ENCODE measurements around the gene BRICD5.
"Not testable (repeated sequence)": the region's sequence is repeated elsewhere in the genome, so short reads cannot be mapped to it uniquely, and the experiment has no call there.

Gene BRICD5

GRCh38 chr16:2210386-2211365 is at the start of gene BRICD5:
BRICD5 (minus strand) TSS chr16:2210863; CDS start chr16:2210833, 30 bp downstream.
- H3K4me3 ChIP-seq (ENCODE audit: low read depth, low read length) = no peak within 1 kb of the TSS
- no peak for DNase-seq (ENCODE audit: low read depth)
- TF ChIP-seq, protein P1, sequence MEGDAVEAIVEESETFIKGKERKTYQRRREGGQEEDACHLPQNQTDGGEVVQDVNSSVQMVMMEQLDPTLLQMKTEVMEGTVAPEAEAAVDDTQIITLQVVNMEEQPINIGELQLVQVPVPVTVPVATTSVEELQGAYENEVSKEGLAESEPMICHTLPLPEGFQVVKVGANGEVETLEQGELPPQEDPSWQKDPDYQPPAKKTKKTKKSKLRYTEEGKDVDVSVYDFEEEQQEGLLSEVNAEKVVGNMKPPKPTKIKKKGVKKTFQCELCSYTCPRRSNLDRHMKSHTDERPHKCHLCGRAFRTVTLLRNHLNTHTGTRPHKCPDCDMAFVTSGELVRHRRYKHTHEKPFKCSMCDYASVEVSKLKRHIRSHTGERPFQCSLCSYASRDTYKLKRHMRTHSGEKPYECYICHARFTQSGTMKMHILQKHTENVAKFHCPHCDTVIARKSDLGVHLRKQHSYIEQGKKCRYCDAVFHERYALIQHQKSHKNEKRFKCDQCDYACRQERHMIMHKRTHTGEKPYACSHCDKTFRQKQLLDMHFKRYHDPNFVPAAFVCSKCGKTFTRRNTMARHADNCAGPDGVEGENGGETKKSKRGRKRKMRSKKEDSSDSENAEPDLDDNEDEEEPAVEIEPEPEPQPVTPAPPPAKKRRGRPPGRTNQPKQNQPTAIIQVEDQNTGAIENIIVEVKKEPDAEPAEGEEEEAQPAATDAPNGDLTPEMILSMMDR (IDR thresholded peaks at IDR 0.05; ENCODE audit: insufficient read depth, low read depth, low read length, missing control alignments) = no peak

- TF ChIP-seq, protein P1 (IDR thresholded peaks at IDR 0.05; ENCODE audit: insufficient read depth, low read depth, low read length, missing control alignments) = no peak
- no peak overlapping the region for H3K4me3 ChIP-seq (ENCODE audit: low read depth, low read length)
- DNase-seq (ENCODE audit: low read depth) = no peak
Observed at GRCh38 chr16:2260250-2260649, 49.6 kb upstream of the BRICD5 start.

DNA sequence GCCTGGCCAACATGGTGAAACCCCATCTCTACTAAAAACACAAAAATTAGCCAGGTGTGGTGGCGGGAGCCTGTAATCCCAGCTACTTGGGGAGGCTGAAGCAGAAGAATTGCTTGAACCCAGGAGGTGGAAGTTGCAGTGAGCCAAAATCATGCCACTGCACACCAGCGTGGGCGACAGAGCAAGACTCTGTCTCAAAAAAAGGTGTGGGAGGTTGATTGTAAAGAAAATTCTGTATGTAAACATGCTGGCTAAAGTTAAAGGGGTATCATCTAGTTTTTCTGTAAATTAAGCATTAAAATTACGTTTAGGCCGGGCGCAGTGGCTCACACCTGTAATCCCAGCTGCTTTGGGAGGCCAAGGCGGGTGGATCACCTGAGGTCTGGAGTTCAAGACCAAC is 47.9 kb upstream of the BRICD5 start:
- not testable (repeated sequence) for H3K4me3 ChIP-seq (ENCODE audit: low read depth, low read length); DNase-seq (ENCODE audit: low read depth)

DNA sequence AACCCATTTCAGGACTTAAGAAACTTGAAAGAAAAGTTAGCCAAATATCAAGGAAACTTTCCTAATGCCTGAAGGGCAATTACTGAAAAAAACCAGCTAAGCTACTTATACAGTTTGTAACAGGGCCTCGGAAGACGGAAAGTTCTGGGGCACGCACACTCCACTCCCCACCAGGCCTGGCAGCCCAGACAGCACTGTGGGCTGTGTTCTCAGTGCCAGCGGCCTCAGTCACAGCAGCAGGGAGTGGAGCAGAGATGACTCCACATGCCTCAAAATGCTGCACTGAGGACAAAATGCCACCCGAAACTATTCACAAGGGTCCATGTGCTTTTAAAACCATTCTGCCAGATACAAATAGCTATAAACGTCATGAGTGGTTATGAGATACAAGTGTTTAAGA is 47.1 kb upstream of the BRICD5 start:
- no peak for DNase-seq (ENCODE audit: low read depth)
- TF ChIP-seq, protein P1 (IDR thresholded peaks at IDR 0.05; ENCODE audit: insufficient read depth, low read depth, low read length, missing control alignments) = no peak
- H3K4me3 ChIP-seq (ENCODE audit: low read depth, low read length) = no peak overlapping the region

DNA sequence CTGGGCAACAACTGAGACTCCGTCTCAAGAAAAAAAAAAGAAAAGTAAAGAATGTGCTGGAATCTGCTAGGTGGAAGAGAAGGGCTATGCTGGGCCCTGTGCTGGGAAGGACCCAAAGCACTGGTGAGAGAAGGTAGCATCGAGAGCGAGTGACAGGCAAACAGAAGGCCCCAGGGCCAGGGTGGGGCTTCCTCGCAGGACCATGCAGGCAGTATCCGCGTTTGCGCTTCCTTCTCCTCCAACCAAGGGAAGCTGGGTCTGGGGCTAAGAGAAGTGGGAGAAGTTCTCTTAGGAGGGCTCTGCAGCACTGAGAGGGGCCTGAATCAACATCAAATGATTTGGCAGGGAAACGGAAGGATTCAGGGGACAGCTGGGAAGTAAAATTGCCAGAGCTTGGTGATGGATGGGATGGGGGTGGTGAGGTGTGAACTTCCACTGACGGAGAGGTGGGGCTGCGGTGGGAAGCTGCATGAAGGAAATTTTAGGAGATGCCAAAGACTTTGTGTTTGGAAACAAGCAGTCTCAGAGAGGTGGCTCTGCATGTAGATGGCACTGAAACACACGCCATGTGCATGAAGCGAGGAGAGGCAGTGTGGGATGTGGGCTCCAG is 46.0 kb upstream of the BRICD5 start:
- H3K4me3 ChIP-seq (ENCODE audit: low read depth, low read length) = no peak overlapping the region
- TF ChIP-seq, protein P1 (IDR thresholded peaks at IDR 0.05; ENCODE audit: insufficient read depth, low read depth, low read length, missing control alignments) = no peak
- DNase-seq (ENCODE audit: low read depth) = no peak

- DNase-seq (ENCODE audit: low read depth) = no peak
- no peak overlapping the region for H3K4me3 ChIP-seq (ENCODE audit: low read depth, low read length)
- TF ChIP-seq, protein P1 (IDR thresholded peaks at IDR 0.05; ENCODE audit: insufficient read depth, low read depth, low read length, missing control alignments) = no peak
Observed at GRCh38 chr16:2253293-2253692, 42.6 kb upstream of the BRICD5 start.

GRCh38 chr16:2252806-2253148 is 42.1 kb upstream of the BRICD5 start:
- no peak for DNase-seq (ENCODE audit: low read depth)
- TF ChIP-seq, protein P1 (IDR thresholded peaks at IDR 0.05; ENCODE audit: insufficient read depth, low read depth, low read length, missing control alignments) = no peak

More at GRCh38 chr16:2252806-2253148, 42.1 kb upstream of the BRICD5 start:
- no peak overlapping the region for H3K4me3 ChIP-seq (ENCODE audit: low read depth, low read length)
